GM21360 (cell line): Measurements from ENCODE around the gene GRIN3A.
A peak's percentile ranks its signal among the peaks of the same experiment; 100 is the strongest.
"Not testable (repeated sequence)": the region's sequence is repeated elsewhere in the genome, so short reads cannot be mapped to it uniquely, and the experiment has no call there.

Experiments
- ATAC-seq: cut with Tn5 transposase; IDR thresholded peaks from one replicate; pipeline ENCODE4 v1.9.1; 2021; ENCODE audit warnings: mild to moderate bottlenecking, moderate library complexity; ENCODE audit not compliant: unreplicated experiment

The GRIN3A gene

DNA sequence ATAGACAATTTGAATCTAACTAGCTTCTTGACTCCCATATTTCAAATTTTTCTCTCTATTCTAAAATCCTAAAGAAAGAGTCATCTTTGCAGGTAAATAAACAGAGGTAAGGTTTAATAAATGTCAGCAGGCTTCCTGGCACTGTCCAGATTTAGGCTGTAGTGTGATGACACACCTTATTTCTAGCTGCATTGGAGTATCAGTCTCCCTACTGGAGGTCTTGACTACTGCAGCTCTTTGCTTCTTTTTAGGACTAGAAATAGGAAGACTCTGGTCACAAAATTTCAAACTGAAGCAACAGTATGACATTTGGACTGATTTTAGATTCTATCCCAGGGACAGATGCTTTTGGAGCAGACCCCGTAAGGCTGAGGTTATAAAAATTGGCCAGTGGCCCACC, 103.0 kb downstream of the GRIN3A start:
- ATAC-seq = no peak

GRCh38 chr9:101634741-101635409, 103.6 kb downstream of the GRIN3A start:
- ATAC-seq = no peak

DNA sequence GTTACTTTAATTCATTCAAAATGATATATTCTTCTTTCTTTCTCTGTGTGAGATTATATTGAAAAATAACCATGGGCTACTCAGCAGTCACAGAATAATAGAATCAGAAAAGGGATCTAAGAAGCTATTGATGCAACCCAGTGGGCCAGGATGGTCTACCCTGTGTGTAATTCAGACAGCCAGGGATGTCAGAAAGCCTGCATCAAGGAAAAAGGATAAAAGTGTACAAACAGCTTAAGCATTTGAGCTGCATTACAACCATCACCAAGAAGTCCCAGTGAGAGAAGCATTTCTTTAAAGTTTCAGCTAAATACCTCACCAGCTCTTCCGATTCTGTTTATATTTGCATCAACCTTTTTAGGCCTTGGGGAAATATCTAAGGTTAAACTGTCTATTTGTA, 105.8 kb downstream of the GRIN3A start:
- ATAC-seq = no peak

DNA sequence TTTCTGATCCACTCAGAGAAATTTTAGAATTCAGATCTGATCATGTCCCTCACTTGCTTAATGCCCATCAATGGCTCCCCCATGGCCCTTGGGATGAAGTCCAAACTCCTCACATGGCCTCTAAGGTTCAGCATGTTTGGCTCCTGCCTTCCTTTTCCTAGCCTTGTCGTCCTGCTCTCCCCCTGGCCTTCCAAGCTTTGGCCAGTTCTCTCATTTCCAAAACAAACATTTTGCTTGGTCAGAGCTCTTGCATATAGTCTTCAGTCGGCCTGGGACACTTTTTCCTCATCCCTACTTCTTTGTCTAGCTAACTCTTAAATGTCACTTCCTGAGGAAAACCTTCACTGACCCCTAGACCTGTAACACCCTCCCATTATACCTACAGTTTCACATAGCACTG, 106.6 kb downstream of the GRIN3A start:
- no peak for ATAC-seq

GRCh38 chr9:101629636-101630035, 108.8 kb downstream of the GRIN3A start:
- ATAC-seq = no peak

- no peak for ATAC-seq
Observed at GRCh38 chr9:101628173-101628572, 110.3 kb downstream of the GRIN3A start.

DNA sequence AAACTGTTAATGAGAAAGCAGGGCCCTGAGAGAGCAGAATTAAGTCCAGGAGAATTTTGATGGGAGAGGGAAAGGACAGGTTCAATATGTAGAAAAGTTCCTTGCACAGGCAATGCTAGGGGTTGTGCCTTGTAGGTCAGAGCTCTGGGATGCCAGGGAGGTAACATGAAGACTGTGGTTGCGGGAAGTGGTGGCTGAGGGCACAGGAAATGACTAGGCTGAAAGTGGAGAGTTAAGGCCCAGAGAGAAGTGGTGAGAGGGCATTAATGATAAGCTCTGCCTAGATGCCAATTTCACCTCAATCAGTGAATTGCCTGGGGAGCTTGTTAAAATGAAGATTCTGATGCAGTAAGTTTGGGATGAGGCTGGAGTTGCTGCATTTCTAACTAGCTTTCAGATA, 112.2 kb downstream of the GRIN3A start:
- no peak for ATAC-seq

GRCh38 chr9:101625876-101626275, 112.6 kb downstream of the GRIN3A start:
- ATAC-seq = no peak

GRCh38 chr9:101620452-101620851, 118.0 kb downstream of the GRIN3A start:
- no peak for ATAC-seq

DNA sequence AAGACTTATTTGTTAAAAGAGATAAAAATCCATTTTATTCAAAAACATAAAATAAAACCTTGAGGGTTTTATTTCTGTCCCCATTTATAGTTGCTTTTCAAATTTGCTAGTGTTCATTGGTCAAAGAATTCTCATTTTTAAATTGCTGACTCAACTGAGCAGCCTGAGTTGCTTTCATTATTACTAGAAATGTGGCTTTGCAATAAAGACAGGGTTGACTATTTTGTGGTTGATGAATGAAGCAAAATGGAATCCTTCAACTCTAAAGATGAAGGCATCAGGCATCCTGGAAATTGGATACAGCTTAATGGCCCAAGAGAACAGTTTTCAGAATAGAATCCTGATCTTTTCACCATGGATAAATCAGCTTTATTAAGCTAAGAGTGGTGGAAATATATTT, 119.7 kb downstream of the GRIN3A start:
- no peak for ATAC-seq

GRCh38 chr9:101605547-101605946, 132.9 kb downstream of the GRIN3A start:
- no peak for ATAC-seq

GRCh38 chr9:101604296-101604695, 134.2 kb downstream of the GRIN3A start:
- ATAC-seq = no peak

GRCh38 chr9:101601904-101602765, 136.3 kb downstream of the GRIN3A start:
- ATAC-seq = no peak

DNA sequence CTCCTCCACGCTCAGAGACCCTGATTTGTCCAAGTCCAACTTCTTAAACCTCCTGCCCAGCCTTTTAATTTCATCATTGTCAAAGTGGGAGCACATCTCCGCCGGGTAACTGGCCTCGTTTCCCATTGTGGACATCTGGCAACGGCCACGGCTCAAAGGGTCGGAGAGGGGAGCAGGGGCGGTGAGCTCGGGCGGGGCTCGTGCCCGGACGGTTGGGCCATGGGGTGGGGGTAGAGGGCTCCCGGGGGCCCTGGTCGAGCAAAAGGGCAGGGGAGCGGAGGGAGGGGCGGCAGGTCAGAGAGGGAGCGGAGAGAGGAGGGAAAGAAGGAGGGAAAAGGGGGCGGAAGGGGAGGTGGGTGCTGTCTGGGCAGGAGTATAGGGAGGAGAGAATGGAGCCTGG, 143.7 kb downstream of the GRIN3A start, which contains the start of gene PPP3R2:
TSS of gene PPP3R2 (minus strand) at position 174 of the 400 bp plus-strand sequence. CDS start at position 126, 48 bp downstream.
- ATAC-seq = no peak

GRCh38 chr9:101593345-101593744, 145.1 kb downstream of the GRIN3A start:
- no peak for ATAC-seq

DNA sequence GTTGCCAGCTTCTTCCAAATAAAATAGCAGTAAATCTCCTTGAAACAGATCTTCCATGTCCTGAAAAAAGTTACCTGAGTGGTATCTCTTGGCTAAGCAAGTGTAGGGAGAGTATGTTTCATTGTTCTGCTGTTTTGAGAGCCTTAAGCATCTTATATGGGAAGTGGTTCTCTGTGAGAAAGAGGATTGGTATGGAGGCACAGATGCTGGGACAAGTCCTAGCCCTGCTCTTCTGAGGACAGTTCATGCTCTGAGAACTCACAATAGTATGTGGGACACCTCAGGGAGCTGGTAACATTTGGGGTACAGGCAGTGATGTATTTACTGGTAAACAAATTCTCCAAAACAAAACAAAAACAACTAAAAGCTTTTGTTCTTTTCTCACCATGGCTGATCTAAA, 145.7 kb downstream of the GRIN3A start:
- ATAC-seq = no peak

- no peak for ATAC-seq
Observed at GRCh38 chr9:101591787-101592446, 146.5 kb downstream of the GRIN3A start.

- ATAC-seq = no peak
Observed at GRCh38 chr9:101590901-101591300, 147.5 kb downstream of the GRIN3A start.

DNA sequence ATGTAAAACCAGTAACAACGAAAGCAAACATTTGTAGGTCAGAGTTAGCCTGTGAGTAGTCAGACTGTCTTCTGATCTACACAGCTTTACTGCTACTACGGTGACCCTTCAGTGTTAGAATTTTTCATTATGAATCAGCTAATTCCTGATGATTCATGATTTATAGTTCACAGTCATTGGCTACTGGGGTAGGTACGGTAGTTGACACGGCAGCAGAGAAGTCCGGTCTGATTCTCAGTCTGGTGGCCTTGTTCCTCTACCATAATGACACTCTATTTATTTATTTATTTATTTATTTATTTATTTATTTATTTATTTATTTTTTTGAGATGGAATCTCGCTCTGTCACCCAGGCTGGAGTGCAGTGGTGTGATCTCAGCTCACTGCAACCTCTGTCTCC, 148.4 kb downstream of the GRIN3A start:
- ATAC-seq = not testable (repeated sequence)

DNA sequence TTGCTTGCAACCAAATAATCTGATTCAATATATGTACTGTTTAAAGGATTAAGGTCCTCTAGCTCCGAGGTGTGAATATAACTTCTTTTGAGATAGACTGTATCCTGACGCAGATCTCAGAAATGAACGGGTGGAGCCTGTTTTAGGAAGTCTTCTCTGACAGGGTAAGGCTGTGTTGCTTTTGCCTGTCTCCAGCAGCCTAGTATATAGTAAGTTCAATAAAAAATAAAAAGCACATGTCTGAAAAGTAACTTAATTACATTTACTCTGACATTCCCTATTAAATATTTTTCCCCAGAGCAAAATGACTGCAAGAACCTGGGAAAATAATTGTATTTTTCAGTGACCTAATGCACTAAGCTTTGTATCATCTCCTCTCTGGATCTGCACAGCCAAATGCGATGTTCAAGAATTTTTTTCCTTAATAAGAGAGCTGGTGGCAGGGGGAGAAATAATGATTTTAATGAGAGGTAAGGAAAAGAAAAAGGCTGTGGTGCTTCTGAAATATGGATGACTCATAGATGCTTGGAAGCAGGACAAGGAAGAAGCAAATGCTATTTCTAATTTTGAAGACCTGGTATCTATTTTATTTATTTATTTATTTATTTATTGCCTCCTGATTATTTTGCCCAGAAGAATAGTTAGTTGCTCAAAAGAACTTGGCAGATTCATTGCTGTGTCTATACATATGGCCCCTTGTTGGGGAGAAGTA, 151.0 kb downstream of the GRIN3A start:
- no peak for ATAC-seq

DNA sequence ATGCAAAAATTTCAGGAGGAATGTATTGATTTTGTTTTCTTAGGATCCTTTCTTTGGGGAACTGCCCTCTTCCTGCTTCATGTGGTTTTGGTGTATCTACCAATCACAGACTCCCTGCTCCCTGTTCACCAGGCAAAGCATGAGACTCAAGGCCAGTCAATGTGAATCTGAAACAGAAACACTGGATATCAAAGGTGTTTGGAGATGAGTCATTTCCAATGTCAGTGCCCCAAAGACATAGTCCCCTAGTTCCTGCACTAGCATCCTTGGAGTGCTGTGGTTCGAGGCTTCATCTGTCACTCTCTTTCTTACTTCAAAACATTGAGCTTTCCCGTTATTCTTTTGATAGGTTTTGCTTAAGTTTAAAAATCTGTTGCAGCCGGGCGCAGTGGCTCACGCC, 151.8 kb downstream of the GRIN3A start:
- peak; percentile 97 for ATAC-seq
